ENCODE data around the gene UNC93A.

GRCh38 chr6:167276772-167277533 is 14.2 kb upstream of the UNC93A start:
- TF ChIP-seq CTCF (IDR thresholded peaks at IDR 0.05; ENCODE audit: borderline replicate concordance, extremely low read depth, low read length, poor library complexity, severe bottlenecking) (no peak), EZH2 (IDR thresholded peaks at IDR 0.05; ENCODE audit: borderline replicate concordance, low read depth, low read length, severe bottlenecking) (no peak)
